Glutamatergic neuron (in vitro differentiated cells): ENCODE data around the gene PCTP. TPM values are rescaled to one million over a fixed set of nuclear protein-coding genes. Genes with fewer than 3 reads are reported as not detected.

ENCODE experiments used
- DNase-seq: peaks from one replicate; pipeline ENCODE4 v3.0.0; 2022
- H3K27ac Mint-ChIP-seq: one replicate; pipeline ENCODE4 v1.8.0; 2020; ENCODE audit warnings: mild to moderate bottlenecking, mixed read lengths, inconsistent platforms; ENCODE audit not compliant: unreplicated experiment
- H3K27me3 Mint-ChIP-seq: one replicate; pipeline ENCODE4 v1.8.0; 2020; ENCODE audit warnings: mild to moderate bottlenecking, moderate library complexity, mixed read lengths, inconsistent platforms; ENCODE audit not compliant: unreplicated experiment
- H3K36me3 Mint-ChIP-seq: one replicate; pipeline ENCODE4 v1.8.0; 2020; ENCODE audit warnings: mild to moderate bottlenecking, mixed read lengths, inconsistent platforms; ENCODE audit not compliant: unreplicated experiment
- H3K4me1 Mint-ChIP-seq: one replicate; pipeline ENCODE4 v1.8.0; 2020; ENCODE audit warnings: mild to moderate bottlenecking, low read depth, mixed read lengths, inconsistent platforms; ENCODE audit not compliant: unreplicated experiment
- H3K4me3 Mint-ChIP-seq: one replicate; pipeline ENCODE4 v1.8.0; 2020; ENCODE audit warnings: mild to moderate bottlenecking, mixed read lengths, inconsistent platforms; ENCODE audit not compliant: unreplicated experiment
- H3K9me3 Mint-ChIP-seq: one replicate; pipeline ENCODE4 v1.8.0; 2020; ENCODE audit warnings: mild to moderate bottlenecking, moderate library complexity, mixed read lengths, inconsistent platforms; ENCODE audit not compliant: unreplicated experiment
- total RNA-seq: library from RNA; stranded (reverse); fragmentation: NEBNext Ultra II Directional; extraction: Animal tissue kit (Norgen Biotek cat#: 25700); gene quantifications from one replicate; pipeline ENCODE4 v1.2.1, GENCODE V29; 2021; ENCODE audit not compliant: unreplicated experiment
- TF ChIP-seq, protein P1 (sequence below): fragments of 200-600 bp; sonication (generic); IDR thresholded peaks from one replicate; pipeline ENCODE4 v1.5.0; 2021; ENCODE audit not compliant: partially characterized antibody, unreplicated experiment

Gene PCTP
- total RNA-seq, 1 donor from 2014 or later = 20.5 TPM

DNA sequence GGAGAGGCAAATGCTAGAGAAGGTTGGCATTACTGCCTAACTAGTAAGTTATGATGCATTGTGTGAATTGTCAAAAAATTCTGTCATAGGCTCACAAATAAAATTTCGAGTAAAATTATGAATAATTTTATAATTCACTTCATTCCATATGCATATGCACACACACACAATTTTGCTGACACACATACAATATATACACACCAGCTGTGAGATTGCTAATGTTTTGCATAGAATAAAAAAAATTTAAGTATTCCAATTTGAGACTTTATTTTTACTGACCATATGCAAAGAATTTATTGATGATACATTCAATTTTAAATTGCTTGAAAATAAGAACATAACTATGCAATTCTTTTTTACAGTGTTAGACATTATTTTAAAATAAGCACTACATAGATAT lies 21.4 kb upstream of the PCTP start:
- TF ChIP-seq, protein P1, sequence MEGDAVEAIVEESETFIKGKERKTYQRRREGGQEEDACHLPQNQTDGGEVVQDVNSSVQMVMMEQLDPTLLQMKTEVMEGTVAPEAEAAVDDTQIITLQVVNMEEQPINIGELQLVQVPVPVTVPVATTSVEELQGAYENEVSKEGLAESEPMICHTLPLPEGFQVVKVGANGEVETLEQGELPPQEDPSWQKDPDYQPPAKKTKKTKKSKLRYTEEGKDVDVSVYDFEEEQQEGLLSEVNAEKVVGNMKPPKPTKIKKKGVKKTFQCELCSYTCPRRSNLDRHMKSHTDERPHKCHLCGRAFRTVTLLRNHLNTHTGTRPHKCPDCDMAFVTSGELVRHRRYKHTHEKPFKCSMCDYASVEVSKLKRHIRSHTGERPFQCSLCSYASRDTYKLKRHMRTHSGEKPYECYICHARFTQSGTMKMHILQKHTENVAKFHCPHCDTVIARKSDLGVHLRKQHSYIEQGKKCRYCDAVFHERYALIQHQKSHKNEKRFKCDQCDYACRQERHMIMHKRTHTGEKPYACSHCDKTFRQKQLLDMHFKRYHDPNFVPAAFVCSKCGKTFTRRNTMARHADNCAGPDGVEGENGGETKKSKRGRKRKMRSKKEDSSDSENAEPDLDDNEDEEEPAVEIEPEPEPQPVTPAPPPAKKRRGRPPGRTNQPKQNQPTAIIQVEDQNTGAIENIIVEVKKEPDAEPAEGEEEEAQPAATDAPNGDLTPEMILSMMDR = no peak
- Mint-ChIP-seq H3K27ac (no peak overlapping the region), H3K4me1 (peaks cover 46% of the 10 kb centered on the region), H3K36me3 (no peaks in the 10 kb centered on the region), H3K9me3 (peaks cover 2% of the 10 kb centered on the region), H3K27me3 (peaks cover 4% of the 10 kb centered on the region), H3K4me3 (no peak overlapping the region)
- no peak for DNase-seq

DNA sequence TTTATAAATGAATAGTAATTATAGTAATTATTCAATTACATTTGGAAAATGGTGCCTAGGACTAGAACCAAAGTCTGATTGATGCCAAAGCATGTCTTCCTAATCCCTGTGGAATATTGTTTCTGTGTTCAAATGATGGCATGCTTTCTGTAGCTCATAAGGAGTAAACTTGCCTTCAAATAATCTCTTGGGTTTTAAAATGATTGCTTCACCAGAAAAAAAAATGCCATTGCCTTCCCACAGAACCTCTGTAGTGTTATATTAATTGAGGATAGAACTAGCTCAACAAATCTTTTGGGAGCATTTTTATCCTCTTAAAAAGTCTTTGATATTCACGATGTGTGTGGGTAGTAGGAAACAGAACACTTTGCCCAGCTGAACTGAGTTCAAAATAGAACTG lies 20.5 kb upstream of the PCTP start:
- no peak for DNase-seq
- TF ChIP-seq, protein P1 = no peak
- H3K27me3 Mint-ChIP-seq = peaks cover 3% of the 10 kb centered on the region
- H3K4me3 Mint-ChIP-seq = no peak overlapping the region
- H3K9me3 Mint-ChIP-seq = no peaks in the 10 kb centered on the region
- H3K27ac Mint-ChIP-seq = no peak overlapping the region
- H3K36me3 Mint-ChIP-seq = no peaks in the 10 kb centered on the region
- peaks cover 46% of the 10 kb centered on the region for H3K4me1 Mint-ChIP-seq

DNA sequence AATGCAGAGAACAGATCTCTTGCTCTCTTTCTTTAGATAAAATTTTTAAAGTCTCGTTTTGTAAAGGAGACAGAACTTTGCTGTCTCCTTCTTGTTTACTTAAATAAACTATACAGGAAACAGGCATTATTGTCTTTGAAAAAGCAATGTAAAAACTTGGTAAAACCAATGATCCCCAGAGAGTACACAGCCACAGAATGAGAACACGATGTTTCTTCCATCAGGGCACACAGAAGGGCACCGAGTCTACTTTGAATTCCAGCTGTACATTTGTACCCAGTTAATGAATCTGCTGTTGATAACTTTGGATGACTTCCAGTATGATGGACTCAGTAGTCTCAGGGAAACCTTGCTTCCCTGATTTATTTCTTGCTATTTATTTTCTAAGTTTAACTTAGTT lies 20.0 kb upstream of the PCTP start:
- Mint-ChIP-seq H3K27ac (no peak overlapping the region), H3K4me3 (no peak overlapping the region), H3K36me3 (no peaks in the 10 kb centered on the region), H3K27me3 (peaks cover 2% of the 10 kb centered on the region), H3K4me1 (peaks cover 44% of the 10 kb centered on the region), H3K9me3 (peaks cover under 1% of the 10 kb centered on the region)
- TF ChIP-seq, protein P1 = no peak
- no peak for DNase-seq

DNA sequence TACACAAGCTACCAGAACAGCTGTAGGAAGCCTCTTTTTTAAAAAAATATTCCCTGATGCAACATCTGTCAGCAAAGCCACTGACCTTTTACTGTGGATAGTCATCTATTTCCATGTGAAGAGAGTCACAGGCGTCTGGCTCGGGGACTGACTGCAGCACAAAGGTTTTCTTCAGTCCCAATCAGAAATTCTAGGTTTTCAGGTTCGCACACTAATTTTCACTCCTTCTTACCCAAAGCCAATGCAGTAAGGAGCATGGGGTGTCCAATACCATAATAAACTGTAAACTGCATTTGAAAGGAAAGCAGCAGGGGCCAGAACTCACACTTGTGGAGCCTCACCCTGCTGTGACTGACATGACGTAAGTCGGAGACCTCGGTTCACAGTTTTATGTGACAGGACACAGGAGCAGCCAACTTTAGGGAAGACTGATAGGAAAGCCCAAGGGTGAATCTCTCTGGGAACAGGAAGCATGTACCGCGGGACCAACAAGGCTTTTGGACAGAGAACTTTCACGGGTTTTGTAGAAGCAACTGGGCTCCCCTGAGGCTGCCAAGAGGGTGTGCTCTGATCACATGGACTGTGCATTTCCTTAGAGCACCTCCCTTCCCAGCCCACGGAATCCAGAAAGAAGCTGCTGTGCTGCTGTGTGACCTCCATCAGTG lies 19.1 kb upstream of the PCTP start:
- H3K4me1 Mint-ChIP-seq = peaks cover 40% of the 10 kb centered on the region
- H3K27me3 Mint-ChIP-seq = peaks cover 2% of the 10 kb centered on the region
- no peak overlapping the region for H3K27ac Mint-ChIP-seq
- H3K36me3 Mint-ChIP-seq = no peaks in the 10 kb centered on the region
- no peak overlapping the region for H3K4me3 Mint-ChIP-seq
- TF ChIP-seq, protein P1 = no peak
- no peak for DNase-seq
- H3K9me3 Mint-ChIP-seq = peaks cover 1% of the 10 kb centered on the region

DNA sequence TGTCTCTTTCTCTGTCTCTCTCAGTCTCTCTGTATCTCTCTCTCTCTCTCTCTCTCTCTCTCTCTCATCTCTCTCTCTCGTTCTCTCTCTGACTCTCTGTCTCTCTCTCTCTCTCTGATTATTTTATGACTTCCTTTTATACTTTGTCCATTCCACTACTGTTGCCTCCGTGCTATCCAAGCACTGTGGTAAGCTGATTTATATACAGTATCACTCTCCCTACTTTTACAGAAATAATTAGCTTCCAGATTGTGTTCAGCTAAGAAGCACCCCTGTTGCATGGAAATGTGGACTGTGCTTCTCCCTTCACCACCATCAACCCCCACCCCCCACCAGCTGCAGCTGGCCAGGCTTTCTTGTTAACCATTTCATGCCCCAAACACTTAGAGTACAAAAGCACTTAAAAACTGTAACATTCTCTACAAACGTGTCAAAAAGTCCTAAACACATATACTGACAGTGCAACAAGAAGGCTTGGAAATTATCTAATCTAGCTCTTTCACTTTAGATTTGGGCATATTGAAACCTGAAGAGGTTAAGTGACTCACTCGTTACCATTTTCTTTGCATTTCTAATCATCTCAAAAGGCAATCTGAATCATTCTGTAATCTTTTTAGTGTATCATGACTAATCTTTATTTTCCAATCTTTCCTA lies 16.6 kb upstream of the PCTP start:
- Mint-ChIP-seq H3K9me3 (peaks cover 1% of the 10 kb centered on the region), H3K27ac (peak overlapping the region; percentile 69), H3K36me3 (no peaks in the 10 kb centered on the region), H3K27me3 (peaks cover 2% of the 10 kb centered on the region), H3K4me3 (peak overlapping the region; percentile 64), H3K4me1 (peaks cover 32% of the 10 kb centered on the region)
- TF ChIP-seq, protein P1 = no peak
- DNase-seq = peak; percentile 52
